ENCODE data around the gene MRPL21. TPM values are rescaled to one million over a fixed set of nuclear protein-coding genes. Genes with fewer than 3 reads are reported as not detected.

MRPL21 gene
- total and polyA plus RNA-seq, 2 of the 13 experiments (the other 11 are each of a cell fraction or from before 2014, with no cell fraction given): 61.5 to 100 TPM

DNA sequence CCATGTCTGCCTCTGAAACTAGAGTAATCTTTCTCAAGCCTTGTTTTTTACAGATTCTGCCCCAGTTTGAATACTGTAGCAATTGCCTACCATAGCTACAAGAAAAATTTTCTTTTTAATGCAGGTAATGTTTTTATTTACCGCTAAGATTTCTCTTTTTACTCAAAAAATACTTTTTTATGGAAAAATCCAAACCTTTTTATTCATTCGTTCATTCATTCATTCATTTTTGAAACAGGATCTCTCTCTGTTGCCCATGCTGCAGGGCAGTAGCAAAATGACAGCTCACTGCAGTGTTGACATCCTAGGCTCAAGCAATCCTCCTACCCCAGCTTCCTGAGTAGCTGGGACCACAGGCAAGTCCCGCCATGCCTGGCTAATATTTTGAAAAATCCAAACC, 59.3 kb downstream of the MRPL21 start:
- intact Hi-C loops (cut with micrococcal nuclease; ENCODE audit: unreplicated experiment) (no loop called here), in situ Hi-C loops (cut with HindIII; ENCODE audit: extremely low pct_ligation_motif_present, low pct_unique_long_range_greater_than_20kb) (no loop called here)
- no peak overlapping the region for H2AFZ ChIP-seq (ENCODE audit: low read length)
- no peaks in the 10 kb centered on the region for H3K36me3 ChIP-seq (replicated peaks in 1 of 2; ENCODE audit: control insufficient read depth in 1 of 2, insufficient read depth in 2 of 2, low read length in 2 of 2)
- peaks cover 8% of the 10 kb centered on the region; the same call in 1 of the 2 replicates for H4K20me1 ChIP-seq (ENCODE audit: insufficient read depth, low read length)
- no peaks in the 10 kb centered on the region for H3K9me3 ChIP-seq (ENCODE audit: low read length)
- FAIRE-seq (peak; percentile 12), DNase-seq (ENCODE audit: low spot score) (no peak), ATAC-seq (no peak)
- peak overlapping the region; percentile 62; the same call in 1 of the 2 replicates for H3K9ac ChIP-seq (ENCODE audit: insufficient read depth, low read depth, low read length)
- peak overlapping the region in 2 of 3 experiments; percentile 34 to 46; a peak in 3 of 6 replicates for H3K4me3 ChIP-seq (replicated peaks in 1 of 3; ENCODE audit: insufficient read depth in 1 of 3, low read depth in 2 of 3, low read length in 3 of 3)
- H3K79me2 ChIP-seq (ENCODE audit: insufficient read depth, low read length): no peaks in the 10 kb centered on the region
- peaks cover 87% of the 10 kb centered on the region for H3K4me1 ChIP-seq (ENCODE audit: insufficient read depth, low read length)
- ChIA-PET CTCF (ENCODE audit: low intra/inter-chr PET ratio, low total read pairs) (interaction anchor here (1.4 kb wide), 1 partner anchor 19 kb away, joined by 3 read pairs; no protein-coding TSS in a partner anchor), POLR2A (interaction anchor here (0.7 to 4.2 kb wide), 10 partner anchors 9 to 811 kb away, joined by 3 to 31 read pairs (median 4); partner anchors contain the start of gene IGHMBP2)
- H3K27ac ChIP-seq (ENCODE audit: extremely low read length, insufficient read depth, low read length): peak overlapping the region; percentile 91
- WGBS (ENCODE audit: low lambda C conversion rate): 34% methylated on average over 3 of the region's 3 CpGs
- H3K4me2 ChIP-seq (ENCODE audit: low read depth, low read length): peak overlapping the region; percentile 78
- TF ChIP-seq SIN3A (IDR thresholded peaks at IDR 0.05; ENCODE audit: borderline replicate concordance, low read depth, low read length) (0 out of 2 replicates have a peak, but pooled peaks have one; percentile 33), ZNF24 (IDR thresholded peaks at IDR 0.05) (peak; percentile 89), RELA (CRISPR knock-in tag; IDR thresholded peaks at IDR 0.05) (no peak)
- BruUV-seq (replicated peaks): no TSS peak
- peaks cover 0 to 8% of the 10 kb centered on the region in 2 experiments; a peak in 3 of 5 replicates for H3K27me3 ChIP-seq (ENCODE audit: control insufficient read depth in 1 of 2, insufficient read depth in 2 of 2, low read length in 2 of 2)

DNA sequence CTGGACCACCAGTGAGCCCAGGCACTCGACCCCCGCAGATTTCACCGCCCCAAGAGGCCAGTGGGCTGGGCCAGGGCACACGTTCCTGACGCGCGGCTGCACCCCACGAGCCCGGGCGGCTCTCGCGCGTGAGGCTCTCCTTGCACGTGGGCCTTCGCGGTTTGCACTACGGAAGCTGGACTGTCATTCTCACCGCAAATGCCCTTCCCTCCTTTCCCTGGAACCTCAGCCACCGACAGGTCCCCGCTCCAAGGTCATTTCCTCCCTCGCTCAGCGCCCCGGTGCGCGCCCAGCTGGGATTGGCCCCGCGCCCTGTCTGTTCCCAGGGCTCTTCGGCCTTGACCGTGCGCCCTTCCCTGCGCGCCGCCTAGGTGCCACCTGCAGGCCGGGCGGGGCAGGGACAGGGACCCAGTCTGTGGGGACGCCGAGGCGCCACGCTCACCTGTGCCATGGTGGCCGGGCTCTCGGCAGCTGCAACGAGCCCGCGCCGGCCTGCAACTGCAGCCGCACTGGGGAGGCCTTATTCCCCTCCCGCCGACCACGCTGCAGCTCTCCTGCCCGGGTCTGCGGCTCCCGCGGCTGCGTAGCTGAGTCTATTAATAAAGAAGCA, 59.8 kb downstream of the MRPL21 start:
- DNase-seq (ENCODE audit: low spot score) (peak; percentile 67), FAIRE-seq (no peak), ATAC-seq (peak; percentile 57)
- BruUV-seq (replicated peaks): no TSS peak
- in situ Hi-C loops (cut with HindIII; ENCODE audit: extremely low pct_ligation_motif_present, low pct_unique_long_range_greater_than_20kb): no loop called here
- Histone ChIP-seq H3K36me3 (replicated peaks in 1 of 2; ENCODE audit: control insufficient read depth in 1 of 2, insufficient read depth in 2 of 2, low read length in 2 of 2) (no peaks in the 10 kb centered on the region), H3K27ac (ENCODE audit: extremely low read length, insufficient read depth, low read length) (peak overlapping the region; percentile 91), H3K79me2 (ENCODE audit: insufficient read depth, low read length) (no peaks in the 10 kb centered on the region), H3K27me3 (ENCODE audit: control insufficient read depth in 1 of 2, insufficient read depth in 2 of 2, low read length in 2 of 2) (peaks cover 0 to 8% of the 10 kb centered on the region in 2 experiments; a peak in 3 of 5 replicates), H3K4me3 (replicated peaks in 1 of 3; ENCODE audit: insufficient read depth in 1 of 3, low read depth in 2 of 3, low read length in 3 of 3) (peak overlapping the region; percentile 27 to 46 (median 34); a peak in 2 of 6 replicates), H3K4me1 (ENCODE audit: insufficient read depth, low read length) (peaks cover 83% of the 10 kb centered on the region), H3K9me3 (ENCODE audit: low read length) (no peaks in the 10 kb centered on the region), H2AFZ (ENCODE audit: low read length) (no peak overlapping the region), H3K9ac (ENCODE audit: insufficient read depth, low read depth, low read length) (0 out of 2 replicates have a peak overlapping the region, but pooled peaks have one; percentile 23), H4K20me1 (ENCODE audit: insufficient read depth, low read length) (peaks cover 8% of the 10 kb centered on the region; the same call in 1 of the 2 replicates), H3K4me2 (ENCODE audit: low read depth, low read length) (peak overlapping the region; percentile 78)
- CTCF ChIA-PET (ENCODE audit: low intra/inter-chr PET ratio, low total read pairs): interaction anchor here (0.8 to 1.4 kb wide), 2 partner anchors 18 to 19 kb away, joined by 3 to 4 read pairs; no protein-coding TSS in a partner anchor
- intact Hi-C loops (cut with micrococcal nuclease; ENCODE audit: unreplicated experiment): no loop called here
- WGBS (ENCODE audit: low lambda C conversion rate): 55% methylated on average over 36 of the region's 54 CpGs
- POLR2A ChIA-PET: interaction anchor here (0.7 to 4.2 kb wide), 8 partner anchors 10 to 812 kb away, joined by 3 to 31 read pairs (median 3); partner anchors contain the start of gene IGHMBP2
- TF ChIP-seq ZNF124 (CRISPR knock-in tag; IDR thresholded peaks at IDR 0.05) (peak; percentile 35; the same call in 1 of the 2 replicates), ZFP90 (CRISPR knock-in tag; IDR thresholded peaks at IDR 0.05; ENCODE audit: borderline replicate concordance) (no peak), POLR2AphosphoS5 (IDR thresholded peaks at IDR 0.05; ENCODE audit: low read depth, low read length) (no peak), ZNF44 (CRISPR knock-in tag; IDR thresholded peaks at IDR 0.05) (no peak), ZNF446 (CRISPR knock-in tag; IDR thresholded peaks at IDR 0.05) (peak; percentile 82; the same call in 1 of the 2 replicates), ZNF550 (CRISPR knock-in tag; IDR thresholded peaks at IDR 0.05; ENCODE audit: borderline replicate concordance) (no peak; the same call in 1 of the 2 replicates), KLF9 (CRISPR knock-in tag; IDR thresholded peaks at IDR 0.05; ENCODE audit: low read depth) (no peak), ZBTB3 (CRISPR knock-in tag; IDR thresholded peaks at IDR 0.05; ENCODE audit: borderline replicate concordance, low read depth) (no peak), HNRNPH1 (optimal IDR thresholded peaks at IDR 0.05; ENCODE audit: low read depth, low read length) (no peak)
- TF ChIP-seq, protein P1, sequence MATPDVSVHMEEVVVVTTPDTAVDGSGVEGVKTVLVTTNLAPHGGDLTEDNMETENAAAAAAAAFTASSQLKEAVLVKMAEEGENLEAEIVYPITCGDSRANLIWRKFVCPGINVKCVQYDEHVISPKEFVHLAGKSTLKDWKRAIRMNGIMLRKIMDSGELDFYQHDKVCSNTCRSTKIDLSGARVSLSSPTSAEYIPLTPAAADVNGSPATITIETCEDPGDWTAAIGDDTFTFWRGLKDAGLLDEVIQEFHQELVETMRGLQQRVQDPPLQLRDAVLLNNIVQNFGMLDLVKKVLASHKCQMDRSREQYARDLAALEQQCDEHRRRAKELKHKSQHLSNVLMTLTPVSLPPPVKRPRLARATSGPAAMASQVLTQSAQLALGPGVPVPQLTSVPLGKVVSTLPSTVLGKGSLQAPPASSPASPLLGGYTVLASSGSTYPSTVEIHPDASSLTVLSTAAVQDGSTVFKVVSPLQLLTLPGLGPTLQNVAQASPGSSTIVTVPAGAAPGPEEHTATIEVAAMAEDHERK (CRISPR knock-in tag; IDR thresholded peaks at IDR 0.05; ENCODE audit: low read depth): no peak
- TF ChIP-seq, protein P2, sequence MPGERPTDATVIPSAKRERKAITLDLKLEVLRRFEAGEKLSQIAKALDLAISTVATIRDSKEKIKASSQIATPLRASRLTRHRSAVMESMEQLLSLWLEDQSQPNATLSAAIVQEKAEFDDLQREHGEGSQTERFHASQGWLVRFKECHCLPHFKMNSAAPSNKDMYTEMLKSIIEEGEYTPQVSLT (CRISPR knock-in tag; IDR thresholded peaks at IDR 0.05; ENCODE audit: borderline replicate concordance, low read depth): no peak
- TF ChIP-seq, protein P3, sequence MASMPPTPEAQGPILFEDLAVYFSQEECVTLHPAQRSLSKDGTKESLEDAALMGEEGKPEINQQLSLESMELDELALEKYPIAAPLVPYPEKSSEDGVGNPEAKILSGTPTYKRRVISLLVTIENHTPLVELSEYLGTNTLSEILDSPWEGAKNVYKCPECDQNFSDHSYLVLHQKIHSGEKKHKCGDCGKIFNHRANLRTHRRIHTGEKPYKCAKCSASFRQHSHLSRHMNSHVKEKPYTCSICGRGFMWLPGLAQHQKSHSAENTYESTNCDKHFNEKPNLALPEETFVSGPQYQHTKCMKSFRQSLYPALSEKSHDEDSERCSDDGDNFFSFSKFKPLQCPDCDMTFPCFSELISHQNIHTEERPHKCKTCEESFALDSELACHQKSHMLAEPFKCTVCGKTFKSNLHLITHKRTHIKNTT (CRISPR knock-in tag; IDR thresholded peaks at IDR 0.05): no peak

Measured in HepG2 (cell line).